Gastroesophageal sphincter (tissue), 4 donors: ENCODE data around the gene DZIP3. TPM values are rescaled to one million over a fixed set of nuclear protein-coding genes. Genes with fewer than 3 reads are reported as not detected.
"Not testable (repeated sequence)": the region's sequence is repeated elsewhere in the genome, so short reads cannot be mapped to it uniquely, and the experiment has no call there.

Experiments used
- ATAC-seq: fragments of 150-250 bp; one replicate; pipeline ENCODE4 v1.9.1; 2016; ENCODE audit warnings: mild to moderate bottlenecking, moderate library complexity
- H3K27ac ChIP-seq, 4 donors: fragments of 200-600 bp; sonication (generic) in 3 of 4; 1 replicate in 3 of 4; 2 replicates in 1 of 4; pipeline ENCODE4 v1.5.1; 2016 to 2019
- H3K27me3 ChIP-seq: fragments of 200-600 bp; sonication (generic); one replicate; pipeline ENCODE4 v1.5.1; 2019
- H3K36me3 ChIP-seq, 2 donors: fragments of 200-600 bp; sonication (generic); one replicate each; pipeline ENCODE4 v1.5.1; 2019; ENCODE audit warnings: control low read depth in 1 of 2
- H3K4me1 ChIP-seq, 3 donors: fragments of 200-600 bp; sonication (generic); 1 replicate in 2 of 3; 2 replicates in 1 of 3; pipeline ENCODE4 v1.5.1; 2016 to 2019; ENCODE audit warnings: control low read depth in 2 of 3
- H3K4me3 ChIP-seq, 2 donors: fragments of 200-600 bp; sonication (generic); one replicate each; pipeline ENCODE4 v1.5.1; 2019; ENCODE audit warnings: mild to moderate bottlenecking in 1 of 2, moderate library complexity in 1 of 2
- H3K9me3 ChIP-seq, 3 donors: fragments of 200-600 bp; sonication (generic); one replicate each; pipeline ENCODE4 v1.5.1; 2017 to 2019; ENCODE audit warnings: control low read depth in 2 of 3
- CTCF ChIP-seq, 4 experiments: fragments of 200-600 bp in 2 of 4; fragments of 450-650 bp in 2 of 4; sonication (generic) in 1 of 4; IDR thresholded peaks; one replicate each; pipeline ENCODE4 v1.5.1; 2017 to 2019; ENCODE audit warnings: antibody characterized with exemption in 4 of 4, mild to moderate bottlenecking in 2 of 4, moderate library complexity in 2 of 4
- EP300 ChIP-seq: sonication (generic); formaldehyde crosslinking; IDR thresholded peaks from one replicate; pipeline ENCODE4 v1.6.1; 2017; ENCODE audit warnings: antibody characterized with exemption, mild to moderate bottlenecking
- POLR2A ChIP-seq, 2 donors: fragments of 450-650 bp; IDR thresholded peaks; one replicate each; pipeline ENCODE4 v1.6.1; 2017; ENCODE audit warnings: antibody characterized with exemption in 2 of 2, mild to moderate bottlenecking in 2 of 2, moderate library complexity in 1 of 2
- POLR2AphosphoS5 ChIP-seq: sonication (generic); formaldehyde crosslinking; IDR thresholded peaks from one replicate; pipeline ENCODE4 v1.6.1; 2017; ENCODE audit warnings: antibody characterized with exemption
- WGBS, 2 donors: methylation state at CpG; one replicate each; pipeline ENCODE4 v1.1.5; 2018; ENCODE audit warnings: low coverage in 1 of 2; 5-methylcytosine and 5-hydroxymethylcytosine counted together
- total RNA-seq, 4 donors: library from RNA; depleted of rRNA; stranded (reverse); fragments of >200 nt; gene quantifications; one replicate each; pipeline ENCODE4 v1.1.0, GENCODE V29; 2016

DZIP3 gene
- total RNA-seq, 4 donors from 2014 or later = 8.3 to 20.5 (median 10.0) TPM

DNA sequence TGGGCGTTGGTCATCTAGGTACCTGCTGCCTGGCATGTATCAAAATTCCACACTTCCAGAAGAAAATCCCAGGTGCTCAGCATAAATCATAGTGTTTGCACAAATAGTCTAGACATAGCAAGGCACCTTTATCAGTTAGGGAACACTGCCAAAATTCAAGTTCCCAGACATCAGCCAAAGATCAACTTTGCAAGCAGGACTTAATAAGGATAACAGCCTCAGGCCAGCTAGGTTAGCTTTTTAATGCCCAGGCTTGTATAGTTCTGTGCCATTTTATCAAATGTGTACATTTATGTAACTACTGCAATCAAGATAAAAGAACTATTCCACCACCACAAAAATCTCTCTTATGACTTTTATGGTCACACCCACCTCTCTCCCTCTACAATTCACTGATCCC is 30.7 kb downstream of the DZIP3 start:
- TF ChIP-seq POLR2AphosphoS5 (no peak), EP300 (no peak), CTCF (IDR thresholded peaks at IDR 0.05) (no peak), POLR2A (IDR thresholded peaks at IDR 0.05) (no peak)
- whole genome bisulfite sequencing, 2 donors = 71 to 86% methylated on average over 1 of the region's 1 CpG
- Histone ChIP-seq H3K9me3 (no peaks in the 10 kb centered on the region), H3K4me1 (no peaks in the 10 kb centered on the region), H3K36me3 (peaks cover 0 to 64% of the 10 kb centered on the region in 2 donors), H3K27me3 (no peaks in the 10 kb centered on the region), H3K4me3 (no peak overlapping the region), H3K27ac (no peak overlapping the region)
- no peak for ATAC-seq

GRCh38 chr3:108623504-108623903 is 34.0 kb downstream of the DZIP3 start:
- ATAC-seq = no peak
- H3K4me3 ChIP-seq = no peak overlapping the region
- TF ChIP-seq CTCF (IDR thresholded peaks at IDR 0.05) (no peak), POLR2AphosphoS5 (no peak), EP300 (no peak), POLR2A (IDR thresholded peaks at IDR 0.05) (no peak)
- no peaks in the 10 kb centered on the region for H3K4me1 ChIP-seq
- no peaks in the 10 kb centered on the region for H3K27me3 ChIP-seq
- no peak overlapping the region for H3K27ac ChIP-seq
- H3K9me3 ChIP-seq = no peaks in the 10 kb centered on the region
- H3K36me3 ChIP-seq = peaks cover 0 to 75% of the 10 kb centered on the region in 2 donors
- 50 to 58% methylated on average over 2 to 3 of the region's 3 CpGs for WGBS, 2 donors

GRCh38 chr3:108629974-108630373 is 40.5 kb downstream of the DZIP3 start:
- WGBS, 2 donors = 85 to 100% methylated on average over 1 of the region's 1 CpG
- Histone ChIP-seq H3K9me3 (no peaks in the 10 kb centered on the region), H3K4me3 (no peak overlapping the region), H3K4me1 (no peaks in the 10 kb centered on the region), H3K27ac (no peak overlapping the region), H3K36me3 (peaks cover 0 to 63% of the 10 kb centered on the region in 2 donors), H3K27me3 (no peaks in the 10 kb centered on the region)
- ATAC-seq = no peak
- TF ChIP-seq CTCF (IDR thresholded peaks at IDR 0.05) (no peak), EP300 (no peak), POLR2A (IDR thresholded peaks at IDR 0.05) (no peak), POLR2AphosphoS5 (no peak)

GRCh38 chr3:108642526-108642925 is 53.0 kb downstream of the DZIP3 start:
- Histone ChIP-seq H3K9me3 (no peaks in the 10 kb centered on the region), H3K36me3 (peaks cover 0 to 68% of the 10 kb centered on the region in 2 donors), H3K27ac (no peak overlapping the region), H3K4me1 (no peaks in the 10 kb centered on the region), H3K4me3 (no peak overlapping the region), H3K27me3 (no peaks in the 10 kb centered on the region)
- ATAC-seq = no peak
- 91 to 100% methylated on average over 3 of the region's 3 CpGs for WGBS, 2 donors
- TF ChIP-seq CTCF (IDR thresholded peaks at IDR 0.05) (no peak), EP300 (no peak), POLR2A (IDR thresholded peaks at IDR 0.05) (no peak), POLR2AphosphoS5 (no peak)

DNA sequence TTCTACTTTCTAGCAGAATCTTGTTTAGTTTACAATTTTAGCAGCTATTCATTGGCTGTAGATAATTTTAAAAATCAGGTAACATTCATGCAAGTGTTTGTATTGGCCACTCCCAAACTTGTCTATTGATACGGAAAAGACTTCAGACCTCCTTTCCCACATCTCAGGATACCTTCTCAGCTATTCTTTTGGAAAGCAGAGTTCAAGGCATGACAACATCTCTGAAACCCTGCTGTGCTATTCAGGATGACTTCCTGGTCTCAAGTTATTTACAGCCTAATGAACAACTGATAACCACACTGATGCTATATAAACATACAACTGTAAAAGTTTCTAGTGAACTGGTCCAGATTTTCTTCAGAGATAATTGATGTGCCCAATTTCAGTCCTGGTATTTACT is 55.8 kb downstream of the DZIP3 start:
- 91 to 93% methylated on average over 1 of the region's 1 CpG for WGBS, 2 donors
- H3K36me3 ChIP-seq = peaks cover 0 to 75% of the 10 kb centered on the region in 2 donors

GRCh38 chr3:108655664-108656063 is 66.1 kb downstream of the DZIP3 start:
- H3K36me3 ChIP-seq = peaks cover 0 to 41% of the 10 kb centered on the region in 2 donors
- not testable (repeated sequence) for H3K4me3 ChIP-seq, H3K27ac ChIP-seq, H3K4me1 ChIP-seq, H3K27me3 ChIP-seq, ATAC-seq, H3K9me3 ChIP-seq
- WGBS, 2 donors = no CpG with 5 or more reads among the region's 15 CpGs

More for the DNA sequence above, 55.8 kb downstream of the DZIP3 start:
- H3K27me3 ChIP-seq = no peaks in the 10 kb centered on the region
- H3K4me1 ChIP-seq = no peaks in the 10 kb centered on the region
- no peak overlapping the region for H3K27ac ChIP-seq
- TF ChIP-seq EP300 (no peak), CTCF (IDR thresholded peaks at IDR 0.05) (no peak), POLR2AphosphoS5 (no peak), POLR2A (IDR thresholded peaks at IDR 0.05) (no peak)
- H3K4me3 ChIP-seq = no peak overlapping the region
- ATAC-seq = no peak
- H3K9me3 ChIP-seq = no peaks in the 10 kb centered on the region
